ENCODE results near the gene PDCD6IP.
"Not testable (repeated sequence)": the region's sequence is repeated elsewhere in the genome, so short reads cannot be mapped to it uniquely, and the experiment has no call there.

PDCD6IP gene

GRCh38 chr3:33798418-33799201 is at the start of gene PDCD6IP:
Gene PDCD6IP, plus strand, starts transcription at chr3:33798630. Its CDS starts 99 bp downstream, at chr3:33798729.
- peak; percentile 94 for DNase-seq (ENCODE audit: low read depth)
- H3K4me3 ChIP-seq (ENCODE audit: low read depth, low read length) = peak within 1 kb of the TSS; percentile 94
- TF ChIP-seq CTCF (conservative IDR thresholded peaks at IDR 0.05; ENCODE audit: low read depth, low read length) = peak; percentile 37

GRCh38 chr3:33749546-33750210 is 48.8 kb upstream of the PDCD6IP start:
- H3K4me3 ChIP-seq (ENCODE audit: low read depth, low read length) = no peak overlapping the region
- DNase-seq (ENCODE audit: low read depth) = peak; percentile 73
- TF ChIP-seq CTCF (conservative IDR thresholded peaks at IDR 0.05; ENCODE audit: low read depth, low read length) = no peak

- no peak for TF ChIP-seq CTCF (conservative IDR thresholded peaks at IDR 0.05; ENCODE audit: low read depth, low read length)
- no peak overlapping the region for H3K4me3 ChIP-seq (ENCODE audit: low read depth, low read length)
- DNase-seq (ENCODE audit: low read depth) = peak; percentile 8
Measured at GRCh38 chr3:33750211-33750548, 48.2 kb upstream of the PDCD6IP start.

GRCh38 chr3:33751336-33751735 is 47.1 kb upstream of the PDCD6IP start:
- no peak overlapping the region for H3K4me3 ChIP-seq (ENCODE audit: low read depth, low read length)
- no peak for DNase-seq (ENCODE audit: low read depth)
- TF ChIP-seq CTCF (conservative IDR thresholded peaks at IDR 0.05; ENCODE audit: low read depth, low read length) = no peak

- DNase-seq (ENCODE audit: low read depth); H3K4me3 ChIP-seq (ENCODE audit: low read depth, low read length): not testable (repeated sequence)
Measured at GRCh38 chr3:33754391-33754790, 44.0 kb upstream of the PDCD6IP start.

- no peak for TF ChIP-seq CTCF (conservative IDR thresholded peaks at IDR 0.05; ENCODE audit: low read depth, low read length)
- DNase-seq (ENCODE audit: low read depth) = no peak
- no peak overlapping the region for H3K4me3 ChIP-seq (ENCODE audit: low read depth, low read length)
Measured at GRCh38 chr3:33758281-33758680, 40.1 kb upstream of the PDCD6IP start.

- no peak for TF ChIP-seq CTCF (conservative IDR thresholded peaks at IDR 0.05; ENCODE audit: low read depth, low read length)
- DNase-seq (ENCODE audit: low read depth) = peak; percentile 12
- H3K4me3 ChIP-seq (ENCODE audit: low read depth, low read length) = no peak overlapping the region
Measured at GRCh38 chr3:33758864-33759263, 39.6 kb upstream of the PDCD6IP start.

Data from choroid plexus epithelial cell (primary cell).